Head of caudate nucleus (tissue), 42 donors: Measurements from ENCODE around the gene PPP1R7.

Experiments used
- DNase-seq, 42 donors: peaks; one replicate each; pipeline versions ENCODE4 v3.0.0 to v3.0.0-alpha.2; 2020 to 2021; ENCODE audit warnings: mixed read lengths in 7 of 42
- intact Hi-C: fragments of 100-400 bp; cut with DNase I; formaldehyde crosslinking; loops from one replicate; pipeline ENCODE4 v1.15.0; 2022

The PPP1R7 gene

DNA sequence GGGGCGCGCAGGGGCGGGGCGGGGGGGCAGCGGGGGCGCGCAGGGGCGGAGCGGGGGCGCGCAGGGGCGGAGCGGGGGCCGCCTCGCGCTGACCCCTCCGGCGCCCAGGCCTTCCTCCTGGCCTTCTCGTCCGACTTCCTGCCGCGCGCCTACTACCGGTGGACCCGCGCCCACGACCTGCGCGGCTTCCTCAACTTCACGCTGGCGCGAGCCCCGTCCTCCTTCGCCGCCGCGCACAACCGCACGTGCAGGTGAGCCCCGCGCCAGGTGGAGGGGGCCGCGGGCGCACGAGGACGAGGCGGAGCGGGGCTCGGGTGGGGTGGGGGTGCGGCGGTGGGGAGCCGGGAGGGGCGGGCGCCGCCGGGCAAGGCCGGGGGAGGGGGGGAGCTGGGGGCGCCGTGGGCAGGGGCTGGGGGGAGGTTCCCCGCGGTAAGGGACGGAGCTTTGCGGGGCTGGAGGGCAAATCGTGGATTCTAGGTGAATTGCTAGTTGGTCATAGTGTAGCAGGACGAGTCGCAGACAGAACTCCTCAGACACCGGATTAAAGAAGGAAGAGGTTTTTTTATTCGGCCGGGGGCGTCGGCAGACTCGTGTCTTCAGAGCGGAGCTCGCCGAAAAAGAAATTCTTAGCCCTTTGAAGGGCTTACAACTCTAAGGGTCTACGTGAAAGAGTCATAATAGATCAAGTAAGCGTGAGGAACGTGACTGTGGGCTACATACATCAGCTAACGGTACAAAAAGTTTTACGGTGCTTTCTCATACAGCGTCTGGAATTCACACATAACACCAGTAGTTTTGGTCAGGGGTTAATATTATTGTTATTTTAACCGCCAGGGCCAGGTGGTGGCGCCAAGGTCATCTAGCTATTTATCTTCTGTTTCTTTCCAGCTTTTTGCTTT lies 68.1 kb downstream of the PPP1R7 start:
- intact Hi-C loops, result no loop called here
- DNase-seq, result peak in 27 of 42 donors; percentile 28 to 64 (median 45)

DNA sequence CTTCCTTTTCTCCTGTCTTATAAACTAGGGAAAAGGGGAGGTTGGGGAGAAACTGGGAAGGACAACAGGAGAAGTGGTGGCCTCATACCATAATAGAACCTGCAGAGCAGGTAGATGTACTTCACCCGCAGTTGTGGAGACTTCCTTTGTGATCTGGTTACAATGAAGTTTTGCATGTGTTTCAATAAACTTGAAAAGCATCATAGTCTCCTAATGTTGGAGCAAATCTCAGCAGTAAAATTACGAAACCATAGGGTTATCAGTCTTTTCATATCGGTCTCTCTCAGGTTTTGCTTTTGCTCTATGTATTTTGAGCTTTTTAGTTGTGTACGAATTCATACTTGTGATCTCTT lies 68.7 kb downstream of the PPP1R7 start:
- intact Hi-C loops, result no loop called here

DNA sequence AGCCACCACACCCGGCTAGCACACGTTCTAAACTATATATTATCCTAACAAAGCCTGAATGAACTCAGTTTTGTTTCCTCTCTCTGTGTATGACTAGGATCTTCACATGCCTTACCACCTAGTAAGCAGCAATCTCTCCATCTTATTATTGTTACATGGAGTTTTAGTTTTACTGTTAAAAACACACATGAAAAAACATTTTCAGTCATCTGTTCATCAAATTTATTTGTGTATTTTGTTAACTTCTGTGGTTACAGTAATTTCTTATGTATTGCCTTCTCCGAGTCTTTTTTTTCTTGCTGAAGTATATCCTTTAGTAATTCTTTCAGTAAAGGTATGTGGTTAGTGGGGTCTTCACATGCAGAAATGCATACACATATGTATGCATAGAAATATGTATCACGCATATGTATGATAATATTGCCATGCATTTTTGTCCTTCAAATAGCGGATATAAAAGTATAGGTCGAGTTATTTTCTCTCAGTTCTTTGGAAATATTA lies 69.6 kb downstream of the PPP1R7 start:
- DNase-seq, result no peak
- intact Hi-C loops, result no loop called here

More for the DNA sequence above, 68.7 kb downstream of the PPP1R7 start:
- no peak for DNase-seq

DNA sequence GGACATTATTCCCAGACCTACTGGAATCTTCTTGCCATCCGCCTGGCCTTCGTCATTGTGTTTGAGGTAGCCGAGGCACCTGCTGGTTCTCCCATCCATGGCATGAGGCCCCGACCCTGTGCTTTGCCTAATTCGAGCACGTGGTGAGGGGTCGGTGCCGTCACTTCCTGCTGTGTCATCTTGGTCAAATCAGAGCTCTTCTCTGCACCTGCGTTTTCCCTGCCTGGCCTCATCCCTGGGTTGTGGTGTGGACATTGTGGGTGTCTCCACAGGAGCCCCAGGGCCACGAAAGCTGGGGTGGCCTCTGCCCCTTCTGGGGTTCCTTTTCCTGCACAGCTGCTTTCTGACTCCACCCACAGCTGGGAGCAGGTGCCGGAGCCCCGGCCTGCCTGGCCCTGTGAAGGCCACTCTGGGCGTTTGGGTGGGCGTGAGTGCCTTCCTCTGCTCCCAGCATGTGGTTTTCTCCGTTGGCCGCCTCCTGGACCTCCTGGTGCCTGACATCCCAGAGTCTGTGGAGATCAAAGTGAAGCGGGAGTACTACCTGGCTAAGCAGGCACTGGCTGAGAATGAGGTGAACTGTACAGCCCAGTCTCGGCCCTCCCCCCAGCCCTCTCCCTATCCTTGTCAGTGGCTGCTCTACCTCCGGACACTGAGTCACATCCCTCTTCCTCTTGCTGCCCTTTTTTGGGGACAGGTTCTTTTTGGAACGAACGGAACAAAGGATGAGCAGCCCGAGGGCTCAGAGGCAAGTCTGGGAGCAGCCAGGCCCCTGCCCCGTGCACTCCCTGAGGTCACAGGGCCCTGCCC lies 73.1 kb downstream of the PPP1R7 start:
- peak in 1 of 42 donors; percentile 6 for DNase-seq

DNA sequence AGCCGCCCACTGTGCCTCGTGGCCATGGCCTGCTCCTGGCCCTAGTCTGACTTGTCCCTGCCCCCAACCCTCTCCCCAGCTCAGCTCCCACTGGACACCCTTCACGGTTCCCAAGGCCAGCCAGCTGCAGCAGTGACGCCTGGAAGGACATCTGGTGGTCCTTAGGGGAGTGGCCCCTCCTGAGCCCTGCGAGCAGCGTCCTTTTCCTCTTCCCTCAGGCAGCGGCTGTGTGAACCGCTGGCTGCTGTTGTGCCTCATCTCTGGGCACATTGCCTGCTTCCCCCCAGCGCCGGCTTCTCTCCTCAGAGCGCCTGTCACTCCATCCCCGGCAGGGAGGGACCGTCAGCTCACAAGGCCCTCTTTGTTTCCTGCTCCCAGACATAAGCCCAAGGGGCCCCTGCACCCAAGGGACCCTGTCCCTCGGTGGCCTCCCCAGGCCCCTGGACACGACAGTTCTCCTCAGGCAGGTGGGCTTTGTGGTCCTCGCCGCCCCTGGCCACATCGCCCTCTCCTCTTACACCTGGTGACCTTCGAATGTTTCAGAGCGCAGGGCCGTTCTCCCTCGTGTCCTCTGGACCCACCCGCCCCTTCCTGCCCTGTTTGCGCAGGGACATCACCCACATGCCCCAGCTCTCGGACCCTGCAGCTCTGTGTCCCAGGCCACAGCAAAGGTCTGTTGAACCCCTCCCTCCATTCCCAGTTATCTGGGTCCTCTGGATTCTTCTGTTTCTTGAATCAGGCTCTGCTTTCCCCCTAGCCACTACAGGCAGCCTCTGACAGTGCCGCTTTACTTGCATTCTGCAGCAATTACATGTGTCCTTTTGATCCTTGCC lies 74.0 kb downstream of the PPP1R7 start:
- intact Hi-C loops, result no loop called here
- DNase-seq, result peak; percentile 81 to 97 (median 91)

More for the DNA sequence above, 73.1 kb downstream of the PPP1R7 start:
- intact Hi-C loops, result no loop called here

DNA sequence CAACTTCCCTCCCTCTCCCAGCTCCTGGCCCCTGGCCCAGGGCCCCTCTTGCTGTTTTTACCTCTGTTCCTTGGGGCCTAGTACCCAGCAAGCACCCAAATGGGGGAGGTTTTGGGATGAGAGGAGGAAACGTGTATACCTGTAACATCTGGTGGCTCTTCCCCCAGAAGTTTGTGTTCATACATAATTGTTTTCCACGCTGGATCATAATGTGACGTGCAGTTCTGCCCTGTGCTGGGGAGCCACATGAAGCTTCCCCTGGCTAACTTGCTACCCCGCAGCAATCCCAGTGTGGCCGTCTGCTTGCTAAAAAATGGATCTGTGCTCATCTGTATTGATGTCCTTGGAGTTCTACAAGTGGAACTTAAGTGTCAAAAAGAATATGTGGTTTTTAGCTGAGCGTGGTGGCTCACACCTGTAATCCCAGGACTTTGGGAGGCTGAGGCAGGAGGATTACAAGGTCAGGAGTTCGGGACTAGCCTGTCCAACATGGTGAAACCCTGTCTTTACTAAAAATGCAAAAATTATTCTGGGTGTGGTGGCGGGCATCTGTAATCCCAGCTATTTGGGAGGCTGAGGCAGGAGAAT lies 74.7 kb downstream of the PPP1R7 start:
- intact Hi-C loops, result no loop called here
- DNase-seq, result no peak

DNA sequence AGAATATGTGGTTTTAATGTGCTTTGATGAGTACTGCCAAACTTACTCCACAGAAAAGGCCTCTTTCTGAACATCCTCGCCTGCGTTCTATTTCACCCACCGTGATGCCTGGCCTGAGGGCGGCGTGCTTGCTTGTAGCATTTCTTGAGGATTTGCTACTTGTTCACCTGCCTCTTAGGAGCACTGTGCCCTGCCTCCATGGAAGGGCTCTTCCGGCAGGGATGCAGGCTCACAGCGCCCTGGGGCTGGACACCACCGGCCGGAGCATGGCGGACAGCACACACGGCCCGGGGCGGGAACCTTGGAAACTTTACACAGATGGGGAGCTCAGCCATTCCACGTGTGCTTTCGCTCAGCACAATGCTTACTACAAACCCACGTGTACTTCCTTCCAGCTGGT lies 75.3 kb downstream of the PPP1R7 start:
- DNase-seq, result no peak

DNA sequence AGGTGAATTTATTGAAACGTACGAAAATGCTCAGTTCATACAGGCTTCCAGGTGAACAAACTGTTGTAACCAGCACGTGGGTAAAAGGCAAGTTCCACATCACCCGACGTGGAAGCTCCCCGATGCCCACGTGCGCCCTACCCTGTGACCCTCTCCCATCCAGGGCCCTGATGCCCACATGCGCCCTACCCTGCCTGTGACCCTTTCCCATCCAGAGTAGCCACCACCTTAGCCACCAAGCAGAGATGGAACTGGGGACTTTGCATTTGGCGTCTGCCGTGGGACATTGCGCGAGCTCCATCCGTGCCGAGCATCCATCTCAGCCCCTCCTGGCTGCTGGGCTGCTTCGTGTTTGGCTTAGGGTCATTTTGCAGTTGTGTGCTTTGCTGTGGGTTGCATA lies 75.7 kb downstream of the PPP1R7 start:
- DNase-seq, result no peak
- intact Hi-C loops, result no loop called here

More for the DNA sequence above, 75.3 kb downstream of the PPP1R7 start:
- intact Hi-C loops, result no loop called here

DNA sequence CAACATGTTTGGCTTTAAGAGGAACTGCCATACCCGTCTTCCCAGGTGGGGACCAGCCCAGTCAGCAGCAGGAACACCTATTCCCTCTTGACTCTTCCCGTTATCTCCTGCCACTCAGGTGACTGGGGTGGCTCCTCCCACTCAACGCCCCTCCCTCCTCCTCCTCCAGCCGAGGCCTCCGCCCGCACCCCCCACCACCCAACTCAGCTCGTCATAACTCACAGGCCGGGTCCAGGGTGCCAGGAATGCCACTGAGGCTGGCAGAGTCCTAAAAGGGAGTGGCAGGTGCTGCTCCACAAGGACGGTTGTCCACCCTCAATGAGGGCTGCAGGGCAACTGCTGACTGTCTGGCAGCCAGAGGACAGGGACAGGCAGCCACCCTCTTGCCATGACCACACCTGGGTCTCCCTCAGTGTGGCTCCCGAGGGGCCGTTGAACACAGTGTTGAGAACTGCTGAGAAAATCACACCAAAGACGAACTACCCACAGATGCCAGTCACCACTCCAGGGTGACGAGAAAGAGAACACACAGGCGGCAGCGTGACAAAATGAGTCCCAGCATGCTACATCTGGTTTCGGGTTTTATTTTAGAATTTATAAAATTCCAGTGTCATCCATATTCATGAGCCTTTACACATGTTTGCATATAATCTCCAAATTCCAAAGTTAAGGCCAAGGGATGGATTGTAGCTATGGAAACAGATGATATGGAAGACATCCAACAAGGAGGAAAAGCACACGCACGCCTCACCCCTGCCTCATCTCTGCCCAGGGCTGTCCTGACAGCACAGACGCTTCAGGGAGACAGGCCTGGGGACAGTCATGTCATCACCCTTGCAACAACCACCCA lies 76.7 kb downstream of the PPP1R7 start:
- intact Hi-C loops, result no loop called here
- DNase-seq, result peak in 26 of 42 donors; percentile 20 to 74 (median 48)

DNA sequence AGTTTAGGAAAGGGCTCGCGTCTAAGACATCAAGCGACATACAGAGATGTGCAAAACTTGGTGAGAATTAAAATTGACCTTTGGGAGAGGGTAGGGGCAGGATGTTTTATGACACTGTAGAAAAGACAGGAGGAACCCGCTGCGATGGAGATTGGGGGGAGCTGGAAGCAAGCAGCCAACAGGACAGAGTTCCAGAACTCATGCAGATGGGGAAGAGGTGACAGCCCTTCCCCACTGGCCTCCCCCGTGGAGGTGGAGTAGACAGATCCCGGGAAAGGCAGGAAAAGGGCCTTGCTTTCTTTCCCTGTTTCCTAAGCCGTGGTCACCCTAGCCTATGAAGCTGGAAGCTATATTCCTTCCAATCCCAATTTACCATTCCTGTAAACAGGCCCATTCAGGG lies 77.3 kb downstream of the PPP1R7 start:
- no peak for DNase-seq
- intact Hi-C loops, result no loop called here

DNA sequence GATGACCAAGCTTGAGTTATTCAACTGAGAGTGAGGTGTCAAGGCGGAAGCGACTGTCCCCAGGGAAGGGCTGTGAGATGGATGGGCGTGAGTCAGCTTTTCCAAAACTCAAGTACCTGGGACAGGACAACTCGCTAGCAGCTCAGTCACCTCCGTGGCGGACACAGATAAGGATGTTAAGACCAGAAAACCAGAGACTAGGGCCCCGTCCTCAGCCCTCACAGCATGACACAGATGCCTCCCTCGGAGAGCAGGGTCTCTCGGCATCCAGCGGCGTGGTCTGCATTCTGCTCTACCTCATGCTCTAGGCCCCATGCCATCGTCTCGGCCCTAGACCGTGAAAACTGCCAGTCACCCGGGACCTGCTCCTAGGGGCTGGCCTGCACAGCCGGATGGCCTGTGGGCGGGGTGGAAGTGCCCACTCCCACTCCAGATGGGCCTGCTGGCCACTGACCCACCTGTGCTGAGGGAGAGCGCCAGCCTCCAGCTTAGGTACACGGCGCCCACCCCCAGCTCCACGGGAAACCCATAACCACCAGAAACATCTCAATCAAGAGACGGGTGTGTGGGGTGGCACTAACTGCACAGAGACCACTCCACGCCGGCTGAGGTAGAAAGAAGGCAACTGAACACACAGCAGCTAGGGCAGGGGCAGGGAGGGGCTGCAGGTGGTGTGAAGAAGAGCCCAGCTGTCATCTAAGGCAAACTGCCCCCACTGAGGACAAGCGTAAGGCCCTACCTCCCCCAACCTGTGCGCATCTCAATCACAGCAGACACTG lies 78.0 kb downstream of the PPP1R7 start:
- DNase-seq, result no peak
- intact Hi-C loops, result no loop called here

DNA sequence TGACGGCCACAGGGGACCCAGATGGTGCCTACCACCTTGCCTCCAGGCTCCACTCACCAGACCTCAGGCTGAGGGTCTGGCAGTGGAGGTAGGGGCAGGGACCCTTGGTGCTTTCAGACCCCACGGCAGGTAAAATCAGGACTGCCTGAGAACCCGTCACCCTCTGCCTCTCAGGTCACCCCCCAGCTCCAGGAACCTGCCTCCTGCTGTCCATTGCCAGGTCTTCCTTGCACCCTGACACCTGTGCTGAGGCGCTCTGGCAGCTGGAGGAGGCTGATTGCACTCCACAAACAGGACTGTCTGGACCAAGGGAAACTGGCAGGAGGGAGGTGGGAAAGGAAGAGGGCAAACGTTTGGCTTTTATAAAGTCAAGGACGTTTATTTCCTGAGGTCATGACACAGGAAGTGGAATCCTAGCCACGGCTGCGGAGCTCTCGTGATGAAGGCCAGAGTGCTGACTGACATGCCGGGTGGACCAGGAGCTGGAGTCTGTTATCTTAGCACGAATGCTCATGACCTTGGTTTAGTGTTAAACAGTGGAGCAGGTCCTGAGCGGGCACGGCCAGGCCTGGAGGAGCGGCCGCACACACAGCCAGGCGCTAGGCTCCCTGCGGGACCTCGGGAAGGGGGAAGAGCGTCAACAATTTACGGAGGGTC lies 78.7 kb downstream of the PPP1R7 start:
- intact Hi-C loops, result no loop called here
- DNase-seq, result peak in 1 of 42 donors; percentile 19

DNA sequence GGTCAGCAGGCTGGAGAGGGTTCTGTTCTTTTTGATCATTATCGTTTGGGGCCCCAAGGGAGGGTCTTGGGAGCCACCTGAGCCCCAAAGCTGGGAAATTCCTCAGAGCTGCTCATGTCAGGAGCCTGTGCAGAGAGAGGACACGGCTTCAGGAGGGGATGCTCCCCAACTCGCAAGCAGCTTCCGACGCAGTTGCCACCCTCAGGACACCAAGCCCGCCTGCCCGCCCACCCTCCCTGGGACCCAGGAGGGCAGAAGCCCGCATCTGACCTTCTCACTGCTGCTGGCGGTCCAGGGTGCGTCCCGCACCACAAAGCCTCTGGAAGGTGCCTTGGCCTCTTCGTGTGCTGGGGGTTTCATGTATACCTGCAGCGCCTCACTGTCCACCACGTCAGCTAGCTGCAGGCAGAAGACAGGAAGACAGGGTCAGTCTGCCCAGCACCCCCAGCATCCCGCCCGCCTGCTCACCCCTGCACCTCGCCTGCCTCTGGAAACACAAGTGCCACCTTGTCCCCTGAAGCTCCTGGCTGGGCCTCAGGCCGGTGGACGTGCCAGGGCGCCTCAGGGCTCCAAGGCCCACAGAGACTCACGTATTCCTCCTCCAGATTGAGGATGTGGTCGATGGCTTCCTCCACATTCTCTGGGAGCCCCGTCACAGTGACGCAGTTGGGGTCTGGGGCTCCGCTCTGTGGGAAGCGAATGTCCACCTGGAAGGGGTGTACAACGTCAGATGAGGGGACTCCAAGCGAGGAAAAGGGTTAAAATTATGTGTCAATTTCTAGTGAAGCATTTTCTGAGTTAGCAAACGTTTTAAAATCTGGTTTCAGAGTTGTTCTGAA lies 79.5 kb downstream of the PPP1R7 start:
- DNase-seq, result peak in 2 of 42 donors; percentile 10 to 14
- intact Hi-C loops, result no loop called here

DNA sequence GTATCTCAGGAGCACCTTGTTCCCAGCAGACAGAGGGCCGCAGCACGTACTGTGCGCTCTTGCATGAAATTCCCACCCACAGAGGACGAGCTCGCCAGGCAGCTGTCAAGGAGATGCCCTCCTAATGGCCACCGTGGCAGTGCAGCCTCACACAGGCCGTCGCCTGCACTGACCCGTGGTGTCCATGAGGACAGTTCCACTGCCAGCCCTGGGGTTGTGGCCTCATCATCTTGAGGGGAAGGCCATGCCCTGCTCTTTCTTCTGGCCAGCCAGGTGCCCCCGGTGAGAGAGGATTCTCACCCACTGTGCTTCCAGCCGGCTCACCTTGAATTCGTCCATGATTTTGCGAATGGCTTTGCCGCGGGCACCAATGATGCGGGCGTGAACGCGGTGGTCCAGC lies 80.2 kb downstream of the PPP1R7 start:
- intact Hi-C loops, result no loop called here
- DNase-seq, result peak in 4 of 42 donors; percentile 17 to 30 (median 29)

DNA sequence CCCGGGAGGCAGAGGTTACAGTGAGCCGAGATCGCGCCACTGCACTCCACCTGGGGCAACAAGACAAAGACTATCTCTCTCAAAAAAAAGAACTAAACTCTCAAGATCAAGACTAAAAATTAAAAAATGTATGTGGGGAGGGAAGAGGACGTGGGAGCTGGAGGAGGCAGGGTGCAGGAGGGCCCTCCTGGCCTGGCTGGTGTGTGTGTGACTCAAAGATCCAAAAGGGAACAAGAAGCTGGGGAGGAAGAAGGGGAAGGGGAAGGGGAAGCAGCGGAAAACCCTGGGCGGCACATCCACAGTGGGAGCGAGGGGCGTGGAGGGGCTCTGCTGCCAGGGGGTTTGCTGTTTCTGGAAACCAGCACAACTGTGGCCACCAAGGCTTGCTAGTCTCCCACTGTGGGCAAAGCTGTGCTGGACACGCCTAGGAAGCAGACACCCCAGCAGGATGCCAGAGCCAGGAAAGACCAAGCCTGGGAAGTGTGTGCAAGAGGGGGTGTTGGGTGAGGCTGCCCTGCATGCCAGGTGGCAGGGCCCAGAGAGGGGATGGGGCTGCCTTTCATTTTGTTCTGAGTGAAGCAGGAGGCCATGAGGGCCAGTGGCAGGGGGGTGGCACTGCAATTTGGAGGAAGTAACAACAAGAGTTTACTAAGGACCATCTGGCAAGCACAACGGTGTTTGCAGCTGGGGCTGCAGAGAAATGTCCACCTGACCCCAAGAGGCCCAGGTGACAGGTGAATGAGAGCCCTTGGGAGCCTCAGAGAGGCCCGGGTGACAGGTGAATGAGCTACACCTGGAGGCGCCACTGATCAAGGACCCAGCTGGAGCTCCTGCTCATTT lies 82.7 kb downstream of the PPP1R7 start:
- intact Hi-C loops, result no loop called here
- no peak for DNase-seq
